Measurements from ENCODE around the gene TES.

TES gene

GRCh38 chr7:116213361-116214130 is 3.2 kb downstream of the TES start:
- TF ChIP-seq CTCF (IDR thresholded peaks at IDR 0.05; ENCODE audit: low read depth, low read length) = no peak
- 0 out of 2 replicates have a peak overlapping the region, but pooled peaks have one; percentile 13 for H3K4me3 ChIP-seq (ENCODE audit: low read depth, low read length)

GRCh38 chr7:116214921-116215320 is 4.6 kb downstream of the TES start:
- TF ChIP-seq CTCF (IDR thresholded peaks at IDR 0.05; ENCODE audit: low read depth, low read length) = no peak
- H3K4me3 ChIP-seq (ENCODE audit: low read depth, low read length) = no peak overlapping the region

GRCh38 chr7:116215551-116215950 is 5.2 kb downstream of the TES start:
- H3K4me3 ChIP-seq (ENCODE audit: low read depth, low read length) = no peak overlapping the region
- TF ChIP-seq CTCF (IDR thresholded peaks at IDR 0.05; ENCODE audit: low read depth, low read length) = no peak

GRCh38 chr7:116216956-116217571 is 6.7 kb downstream of the TES start:
- TF ChIP-seq CTCF (IDR thresholded peaks at IDR 0.05; ENCODE audit: low read depth, low read length) = no peak
- H3K4me3 ChIP-seq (ENCODE audit: low read depth, low read length) = no peak overlapping the region

DNA sequence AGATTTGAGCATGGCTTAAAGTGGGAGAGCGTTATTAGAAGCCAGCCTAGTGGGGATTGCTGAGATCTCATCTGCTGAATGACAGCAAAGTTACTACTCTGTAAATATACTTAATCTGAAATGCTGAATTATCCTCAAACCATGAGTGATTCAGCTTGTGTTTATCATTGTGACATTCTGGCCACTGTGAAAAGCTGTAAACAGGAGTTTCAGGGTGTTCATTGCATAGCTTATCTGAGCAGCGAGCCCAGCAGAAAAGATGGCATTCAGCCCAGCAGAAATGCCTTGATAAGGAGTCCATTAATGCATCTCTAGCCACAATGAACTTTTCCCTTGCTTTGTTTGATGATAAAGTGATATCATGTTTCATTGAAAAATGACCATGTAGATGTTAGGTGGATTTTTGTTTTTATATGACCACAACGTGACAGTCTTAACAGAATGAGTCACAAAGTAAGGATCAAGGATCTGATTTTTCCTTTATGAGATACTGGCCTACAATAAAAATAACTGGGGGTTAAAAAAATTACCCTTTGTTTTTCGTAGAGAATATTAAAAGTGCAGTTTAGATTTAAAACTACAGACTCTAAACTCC is 7.8 kb downstream of the TES start:
- peak overlapping the region; percentile 11; the same call in 1 of the 2 replicates for H3K4me3 ChIP-seq (ENCODE audit: low read depth, low read length)
- TF ChIP-seq CTCF (IDR thresholded peaks at IDR 0.05; ENCODE audit: low read depth, low read length) = no peak

DNA sequence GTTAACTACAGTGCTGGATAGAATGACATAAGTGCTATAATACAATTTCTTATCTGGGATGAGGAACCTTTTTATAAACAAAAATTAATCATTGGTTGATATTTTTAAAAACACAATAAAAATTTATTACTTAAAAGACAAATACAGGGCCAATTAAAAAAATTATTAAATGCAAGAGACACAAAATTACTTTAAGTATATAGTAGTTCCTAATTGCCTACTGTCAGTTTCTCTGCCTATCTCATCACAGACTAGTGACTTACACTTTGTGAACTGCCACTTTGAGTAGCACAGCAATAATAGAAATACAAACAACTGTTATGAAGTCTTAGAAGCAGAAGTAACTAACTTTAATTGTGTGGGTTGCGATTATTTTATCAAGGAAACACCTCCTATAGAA is 8.4 kb downstream of the TES start:
- no peak overlapping the region for H3K4me3 ChIP-seq (ENCODE audit: low read depth, low read length)
- no peak for TF ChIP-seq CTCF (IDR thresholded peaks at IDR 0.05; ENCODE audit: low read depth, low read length)

DNA sequence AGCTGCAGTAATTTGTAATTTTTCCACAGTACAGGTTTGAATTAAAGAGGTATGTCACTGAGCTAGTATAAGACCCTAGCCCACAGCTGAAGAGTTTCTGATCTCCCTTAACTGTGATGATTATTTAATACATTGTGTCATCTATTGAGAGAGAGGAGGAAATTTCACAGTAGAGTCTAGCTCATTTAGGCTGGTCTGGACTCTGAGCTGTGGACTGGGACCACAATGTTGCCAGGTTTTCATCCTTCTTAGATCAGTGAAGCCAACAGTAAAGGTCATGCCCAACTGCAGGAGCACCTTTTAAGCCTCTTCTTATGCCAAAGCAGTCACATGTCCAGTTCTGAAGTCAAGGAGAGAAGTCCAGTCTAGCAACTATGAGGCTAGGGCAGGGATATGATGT is 8.9 kb downstream of the TES start:
- H3K4me3 ChIP-seq (ENCODE audit: low read depth, low read length) = no peak overlapping the region

More for the DNA sequence above, 8.9 kb downstream of the TES start:
- TF ChIP-seq CTCF (IDR thresholded peaks at IDR 0.05; ENCODE audit: low read depth, low read length) = no peak

All from WI38 (cell line).